Measurements from ENCODE around the gene GUCY1A1.

GRCh38 chr4:155696726-155697125, 30.1 kb downstream of the GUCY1A1 start:
- TF ChIP-seq POLR2A (IDR thresholded peaks at IDR 0.05), result no peak
- no peak for TF ChIP-seq POLR2AphosphoS5 (IDR thresholded peaks at IDR 0.05)
- TF ChIP-seq CTCF (IDR thresholded peaks at IDR 0.05), result no peak
